ENCODE measurements around the gene GNAQ. TPM values are rescaled to one million over a fixed set of nuclear protein-coding genes. Genes with fewer than 3 reads are reported as not detected.

The GNAQ gene
- total and polyA plus RNA-seq, 2 donors from 2014 or later, result 16.2 to 83.4 TPM

DNA sequence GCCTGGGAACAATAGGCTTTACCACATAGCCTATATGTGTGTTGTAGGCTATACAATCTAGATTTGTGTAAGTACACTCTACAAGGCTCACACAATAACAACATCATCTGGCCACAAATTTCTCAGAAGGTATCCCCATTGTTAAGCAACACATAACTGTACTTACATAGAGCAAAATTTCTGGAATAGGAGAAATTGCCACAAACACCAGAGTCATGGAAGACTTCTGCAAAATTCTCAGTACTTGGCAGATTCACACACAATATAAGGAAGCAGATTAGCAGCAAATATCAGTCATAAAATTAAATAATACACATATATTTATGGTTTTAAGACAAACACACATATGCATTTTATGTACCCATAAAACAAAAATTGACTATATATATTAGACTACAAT, 16.4 kb downstream of the GNAQ start:
- no peak for TF ChIP-seq CTCF (IDR thresholded peaks at IDR 0.05; ENCODE audit: borderline replicate concordance, extremely low read depth, insufficient read depth)
- DNase-seq (no peak), FAIRE-seq (no peak)
- Histone ChIP-seq H3K9ac (ENCODE audit: low read length in 3 of 3) (no peak overlapping the region), H3K27ac (ENCODE audit: low read depth in 2 of 2, low read length in 2 of 2) (no peak overlapping the region), H3K4me1 (ENCODE audit: control insufficient read depth in 2 of 3, insufficient read depth in 2 of 3, low read depth in 1 of 3, low read length in 3 of 3) (peaks cover 0 to 18% (median 6%) of the 10 kb centered on the region in 3 donors), H3K27me3 (ENCODE audit: control insufficient read depth, insufficient read depth, low read length) (no peaks in the 10 kb centered on the region), H3K4me3 (ENCODE audit: low read length in 3 of 3) (no peak overlapping the region), H3K9me3 (ENCODE audit: control insufficient read depth in 2 of 3, insufficient read depth in 1 of 3, low read length in 3 of 3) (no peaks in the 10 kb centered on the region), H3K36me3 (ENCODE audit: control insufficient read depth in 2 of 3, insufficient read depth in 3 of 3, low read length in 3 of 3) (no peaks in the 10 kb centered on the region)
- intact Hi-C loops (cut with DNase I), result no loop called here

- intact Hi-C loops (cut with DNase I), result no loop called here
- no peaks in the 10 kb centered on the region for H3K27me3 ChIP-seq (ENCODE audit: control insufficient read depth, insufficient read depth, low read length)
- no peak for FAIRE-seq
- H3K27ac ChIP-seq (ENCODE audit: low read depth in 2 of 2, low read length in 2 of 2), result no peak overlapping the region
- H3K4me3 ChIP-seq (ENCODE audit: low read length in 3 of 3), result no peak overlapping the region
- DNase-seq, result no peak
- H3K4me1 ChIP-seq (ENCODE audit: control insufficient read depth in 2 of 3, insufficient read depth in 2 of 3, low read depth in 1 of 3, low read length in 3 of 3), result peaks cover 0 to 22% (median 5%) of the 10 kb centered on the region in 3 donors
- no peak for TF ChIP-seq CTCF (IDR thresholded peaks at IDR 0.05; ENCODE audit: borderline replicate concordance, extremely low read depth, insufficient read depth)
- no peaks in the 10 kb centered on the region for H3K9me3 ChIP-seq (ENCODE audit: control insufficient read depth in 2 of 3, insufficient read depth in 1 of 3, low read length in 3 of 3)
- no peaks in the 10 kb centered on the region for H3K36me3 ChIP-seq (ENCODE audit: control insufficient read depth in 2 of 3, insufficient read depth in 3 of 3, low read length in 3 of 3)
- no peak overlapping the region for H3K9ac ChIP-seq (ENCODE audit: low read length in 3 of 3)
These were observed 16.8 kb downstream of the GNAQ start for GRCh38 chr9:78014776-78015175.

- DNase-seq, result no peak
- Histone ChIP-seq H3K4me1 (ENCODE audit: control insufficient read depth in 2 of 3, insufficient read depth in 2 of 3, low read depth in 1 of 3, low read length in 3 of 3) (peaks cover 0 to 22% (median 8%) of the 10 kb centered on the region in 3 donors), H3K9ac (ENCODE audit: low read length in 3 of 3) (no peak overlapping the region), H3K9me3 (ENCODE audit: control insufficient read depth in 2 of 3, insufficient read depth in 1 of 3, low read length in 3 of 3) (no peaks in the 10 kb centered on the region), H3K36me3 (ENCODE audit: control insufficient read depth in 2 of 3, insufficient read depth in 3 of 3, low read length in 3 of 3) (no peaks in the 10 kb centered on the region), H3K27ac (ENCODE audit: low read depth in 2 of 2, low read length in 2 of 2) (no peak overlapping the region), H3K27me3 (ENCODE audit: control insufficient read depth, insufficient read depth, low read length) (no peaks in the 10 kb centered on the region), H3K4me3 (ENCODE audit: low read length in 3 of 3) (no peak overlapping the region)
- intact Hi-C loops (cut with DNase I), result no loop called here
- FAIRE-seq, result no peak
- no peak for TF ChIP-seq CTCF (IDR thresholded peaks at IDR 0.05; ENCODE audit: borderline replicate concordance, extremely low read depth, insufficient read depth)
These were observed 17.7 kb downstream of the GNAQ start for GRCh38 chr9:78013934-78014333.

- intact Hi-C loops (cut with DNase I), result no loop called here
- H3K9ac ChIP-seq (ENCODE audit: low read length in 3 of 3), result no peak overlapping the region
- H3K4me1 ChIP-seq (ENCODE audit: control insufficient read depth in 2 of 3, insufficient read depth in 2 of 3, low read depth in 1 of 3, low read length in 3 of 3), result peaks cover 0 to 14% (median 10%) of the 10 kb centered on the region in 3 donors
- no peak for FAIRE-seq
- no peak for DNase-seq
- H3K27ac ChIP-seq (ENCODE audit: low read depth in 2 of 2, low read length in 2 of 2), result no peak overlapping the region
- H3K9me3 ChIP-seq (ENCODE audit: control insufficient read depth in 2 of 3, insufficient read depth in 1 of 3, low read length in 3 of 3), result no peaks in the 10 kb centered on the region
- no peaks in the 10 kb centered on the region for H3K36me3 ChIP-seq (ENCODE audit: control insufficient read depth in 2 of 3, insufficient read depth in 3 of 3, low read length in 3 of 3)
- TF ChIP-seq CTCF (IDR thresholded peaks at IDR 0.05; ENCODE audit: borderline replicate concordance, extremely low read depth, insufficient read depth), result no peak
- H3K4me3 ChIP-seq (ENCODE audit: low read length in 3 of 3), result no peak overlapping the region
- H3K27me3 ChIP-seq (ENCODE audit: control insufficient read depth, insufficient read depth, low read length), result no peaks in the 10 kb centered on the region
These were observed 20.6 kb downstream of the GNAQ start for GRCh38 chr9:78011049-78011448.
